Measurements from ENCODE around the gene ZDHHC5. TPM values are rescaled to one million over a fixed set of nuclear protein-coding genes. Genes with fewer than 3 reads are reported as not detected.
"Not testable (repeated sequence)": the region's sequence is repeated elsewhere in the genome, so short reads cannot be mapped to it uniquely, and the experiment has no call there.

ZDHHC5 gene
- total RNA-seq, 1 donor from 2014 or later, result 89.8 TPM

- TF ChIP-seq EZH2 (IDR thresholded peaks at IDR 0.05; ENCODE audit: insufficient read depth, low read length) (no peak), CTCF (IDR thresholded peaks at IDR 0.05; ENCODE audit: insufficient read depth, low read depth, low read length) (no peak)
- Mint-ChIP-seq H3K4me1 (ENCODE audit: low read depth, unreplicated experiment) (peaks cover under 1% of the 10 kb centered on the region), H3K27ac (ENCODE audit: unreplicated experiment) (no peak overlapping the region), H3K27me3 (ENCODE audit: low read depth, unreplicated experiment) (no peaks in the 10 kb centered on the region), H3K36me3 (ENCODE audit: low read depth, unreplicated experiment) (peaks cover 24% of the 10 kb centered on the region), H3K4me3 (ENCODE audit: unreplicated experiment) (no peak overlapping the region), H3K9me3 (ENCODE audit: unreplicated experiment) (no peaks in the 10 kb centered on the region)
- no peak for FAIRE-seq
- no peak overlapping the region for H3K27ac ChIP-seq (ENCODE audit: low read depth, low read length)
- peak overlapping the region; percentile 30 for H3K9ac ChIP-seq (ENCODE audit: low read length)
- H3K4me1 ChIP-seq (ENCODE audit: insufficient read depth, low read length), result no peaks in the 10 kb centered on the region
- no peak overlapping the region for H3K4me3 ChIP-seq (ENCODE audit: insufficient read depth, low read depth, low read length)
- DNase-seq (ENCODE audit: low read depth), result peak; percentile 20
- no peaks in the 10 kb centered on the region for H3K9me3 ChIP-seq (ENCODE audit: insufficient read depth, low read depth, low read length)
- no peaks in the 10 kb centered on the region for H3K27me3 ChIP-seq (ENCODE audit: insufficient read depth, low read length)
- H3K4me2 ChIP-seq (ENCODE audit: low read length), result no peak overlapping the region
- H3K79me2 ChIP-seq (ENCODE audit: insufficient read depth, low read length), result peaks cover 19% of the 10 kb centered on the region
- H2AFZ ChIP-seq (ENCODE audit: low read depth, low read length), result no peak overlapping the region
- H3K36me3 ChIP-seq (ENCODE audit: insufficient read depth, low read length), result peaks cover 55% of the 10 kb centered on the region
- H4K20me1 ChIP-seq (ENCODE audit: insufficient read depth, low read length), result peaks cover 23% of the 10 kb centered on the region
Observed at GRCh38 chr11:57703341-57703740, 35.4 kb downstream of the ZDHHC5 start.

GRCh38 chr11:57704932-57705331, 37.0 kb downstream of the ZDHHC5 start:
- H4K20me1 ChIP-seq (ENCODE audit: insufficient read depth, low read length), result peaks cover 20% of the 10 kb centered on the region
- H3K27ac ChIP-seq (ENCODE audit: low read depth, low read length), result no peak overlapping the region
- no peak overlapping the region for H3K27ac Mint-ChIP-seq (ENCODE audit: unreplicated experiment)
- H3K27me3 Mint-ChIP-seq (ENCODE audit: low read depth, unreplicated experiment), result no peaks in the 10 kb centered on the region
- TF ChIP-seq EZH2 (IDR thresholded peaks at IDR 0.05; ENCODE audit: insufficient read depth, low read length) (no peak), CTCF (IDR thresholded peaks at IDR 0.05; ENCODE audit: insufficient read depth, low read depth, low read length) (no peak)
- no peak overlapping the region for H3K4me3 ChIP-seq (ENCODE audit: insufficient read depth, low read depth, low read length)
- H3K4me1 ChIP-seq (ENCODE audit: insufficient read depth, low read length), result no peaks in the 10 kb centered on the region
- peaks cover 3% of the 10 kb centered on the region for H3K4me1 Mint-ChIP-seq (ENCODE audit: low read depth, unreplicated experiment)
- H3K4me2 ChIP-seq (ENCODE audit: low read length), result no peak overlapping the region
- H2AFZ ChIP-seq (ENCODE audit: low read depth, low read length), result no peak overlapping the region
- FAIRE-seq (no peak), DNase-seq (ENCODE audit: low read depth) (no peak)
- H3K36me3 ChIP-seq (ENCODE audit: insufficient read depth, low read length), result peaks cover 39% of the 10 kb centered on the region
- H3K9me3 Mint-ChIP-seq (ENCODE audit: unreplicated experiment), result no peaks in the 10 kb centered on the region
- peaks cover 28% of the 10 kb centered on the region for H3K79me2 ChIP-seq (ENCODE audit: insufficient read depth, low read length)
- no peak overlapping the region for H3K4me3 Mint-ChIP-seq (ENCODE audit: unreplicated experiment)
- H3K27me3 ChIP-seq (ENCODE audit: insufficient read depth, low read length), result no peaks in the 10 kb centered on the region
- no peak overlapping the region for H3K9ac ChIP-seq (ENCODE audit: low read length)
- no peaks in the 10 kb centered on the region for H3K9me3 ChIP-seq (ENCODE audit: insufficient read depth, low read depth, low read length)
- H3K36me3 Mint-ChIP-seq (ENCODE audit: low read depth, unreplicated experiment), result peaks cover 12% of the 10 kb centered on the region

GRCh38 chr11:57705432-57705831, 37.5 kb downstream of the ZDHHC5 start:
- DNase-seq (ENCODE audit: low read depth); H3K4me1 ChIP-seq (ENCODE audit: insufficient read depth, low read length); H3K27me3 Mint-ChIP-seq (ENCODE audit: low read depth, unreplicated experiment); H3K4me1 Mint-ChIP-seq (ENCODE audit: low read depth, unreplicated experiment); H3K4me2 ChIP-seq (ENCODE audit: low read length); H3K4me3 Mint-ChIP-seq (ENCODE audit: unreplicated experiment); H3K27ac ChIP-seq (ENCODE audit: low read depth, low read length); H2AFZ ChIP-seq (ENCODE audit: low read depth, low read length); H3K9me3 ChIP-seq (ENCODE audit: insufficient read depth, low read depth, low read length); H3K9ac ChIP-seq (ENCODE audit: low read length); H3K27me3 ChIP-seq (ENCODE audit: insufficient read depth, low read length); H3K27ac Mint-ChIP-seq (ENCODE audit: unreplicated experiment); H3K4me3 ChIP-seq (ENCODE audit: insufficient read depth, low read depth, low read length); FAIRE-seq; H3K9me3 Mint-ChIP-seq (ENCODE audit: unreplicated experiment): not testable (repeated sequence)
- H3K36me3 Mint-ChIP-seq (ENCODE audit: low read depth, unreplicated experiment), result peaks cover 10% of the 10 kb centered on the region
- Histone ChIP-seq H3K36me3 (ENCODE audit: insufficient read depth, low read length) (peaks cover 36% of the 10 kb centered on the region), H3K79me2 (ENCODE audit: insufficient read depth, low read length) (peaks cover 33% of the 10 kb centered on the region), H4K20me1 (ENCODE audit: insufficient read depth, low read length) (peaks cover 23% of the 10 kb centered on the region)

Data from astrocyte (in vitro differentiated cells and primary cell).